HG03558 (cell line): ENCODE measurements around the gene SLC25A2.
"Not testable (repeated sequence)": the region's sequence is repeated elsewhere in the genome, so short reads cannot be mapped to it uniquely, and the experiment has no call there.

ENCODE experiments used
- ATAC-seq: cut with Tn5 transposase; IDR thresholded peaks from one replicate; pipeline ENCODE4 v1.9.1; 2021; ENCODE audit warnings: moderate number of reproducible peaks; ENCODE audit not compliant: unreplicated experiment; ENCODE audit errors: extremely low read depth

The SLC25A2 gene

GRCh38 chr5:141303756-141304155 lies at the start of gene SLC25A2:
Gene SLC25A2, minus strand, starts transcription at chr5:141304049. Its CDS starts 184 bp downstream, at chr5:141303865.
- no peak for ATAC-seq

DNA sequence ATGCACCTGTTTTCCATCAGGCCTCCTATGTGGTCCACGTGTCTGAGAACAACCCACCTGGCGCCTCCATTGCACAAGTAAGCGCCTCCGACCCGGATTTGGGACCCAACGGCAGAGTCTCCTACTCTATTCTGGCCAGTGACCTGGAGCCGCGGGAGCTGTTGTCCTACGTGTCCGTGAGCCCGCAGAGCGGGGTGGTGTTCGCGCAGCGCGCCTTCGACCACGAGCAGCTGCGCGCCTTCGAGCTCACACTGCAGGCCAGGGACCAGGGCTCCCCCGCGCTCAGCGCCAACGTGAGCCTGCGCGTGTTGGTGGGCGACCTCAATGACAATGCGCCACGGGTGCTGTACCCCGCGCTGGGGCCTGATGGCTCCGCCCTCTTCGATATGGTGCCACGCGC lies 47.7 kb upstream of the SLC25A2 start:
- ATAC-seq, result no peak

GRCh38 chr5:141349917-141350619 lies 46.2 kb upstream of the SLC25A2 start, which contains the start of gene PCDHGB1:
Gene PCDHGB1, plus strand, starts transcription at chr5:141350099. Its CDS starts 162 bp downstream, at chr5:141350261.
- no peak for ATAC-seq

- ATAC-seq, result not testable (repeated sequence)
Measured at GRCh38 chr5:141346017-141346416, 42.2 kb upstream of the SLC25A2 start.

DNA sequence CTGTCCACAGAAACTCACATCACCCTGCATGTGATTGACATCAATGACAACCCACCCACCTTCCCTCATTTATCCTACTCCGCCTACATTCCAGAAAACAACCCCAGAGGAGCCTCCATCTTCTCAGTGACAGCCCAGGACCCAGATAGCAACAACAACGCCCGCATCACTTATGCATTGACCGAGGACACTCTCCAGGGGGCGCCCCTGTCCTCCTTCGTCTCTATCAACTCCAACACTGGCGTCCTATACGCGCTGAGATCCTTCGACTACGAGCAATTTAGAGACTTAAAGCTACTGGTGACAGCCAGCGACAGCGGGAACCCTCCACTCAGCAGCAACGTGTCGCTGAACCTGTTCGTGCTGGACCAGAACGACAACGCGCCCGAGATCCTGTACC lies 41.5 kb upstream of the SLC25A2 start:
- no peak for ATAC-seq

- ATAC-seq, result no peak
Measured at GRCh38 chr5:141343953-141344463, 40.2 kb upstream of the SLC25A2 start.

DNA sequence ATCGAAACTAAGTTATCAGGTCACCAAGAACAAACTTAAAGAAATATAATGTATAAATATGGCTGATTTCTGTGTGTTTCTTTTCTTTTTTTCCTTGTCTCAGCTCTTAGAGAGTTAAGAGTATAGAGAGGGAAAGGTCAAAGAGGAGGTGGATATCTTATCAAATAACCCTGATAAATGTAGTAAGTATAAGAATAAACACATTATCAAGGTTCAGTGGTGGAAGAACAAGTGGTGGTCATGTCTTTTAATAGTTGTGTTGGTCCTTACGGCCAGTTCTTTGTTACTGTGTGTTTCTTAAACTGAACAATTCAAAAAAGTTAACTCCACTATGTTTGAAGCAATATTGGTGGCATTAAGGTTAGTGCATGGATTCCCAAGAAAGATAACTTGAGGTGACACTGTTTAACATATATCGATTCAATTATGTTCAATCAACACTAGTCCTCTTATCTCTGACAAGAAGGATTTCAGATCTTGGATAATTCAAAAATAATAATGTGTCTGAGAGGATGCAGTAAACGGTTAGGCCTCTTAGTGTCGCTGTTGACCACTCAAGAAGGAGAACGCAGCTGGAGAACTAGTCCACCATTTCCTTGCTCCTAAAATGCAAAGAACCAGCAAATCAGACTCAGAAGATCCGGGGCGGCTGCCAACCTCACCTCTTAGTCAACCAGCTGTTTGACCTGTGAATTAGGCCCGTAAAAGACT lies 39.5 kb upstream of the SLC25A2 start, which contains the start of gene PCDHGA3:
Gene PCDHGA3 (plus strand): TSS at position 588 of the 711 bp plus-strand sequence. CDS start 205 bp downstream, outside the sequence.
- no peak for ATAC-seq

- ATAC-seq, result no peak
Measured at GRCh38 chr5:141342773-141343172, 38.9 kb upstream of the SLC25A2 start.

DNA sequence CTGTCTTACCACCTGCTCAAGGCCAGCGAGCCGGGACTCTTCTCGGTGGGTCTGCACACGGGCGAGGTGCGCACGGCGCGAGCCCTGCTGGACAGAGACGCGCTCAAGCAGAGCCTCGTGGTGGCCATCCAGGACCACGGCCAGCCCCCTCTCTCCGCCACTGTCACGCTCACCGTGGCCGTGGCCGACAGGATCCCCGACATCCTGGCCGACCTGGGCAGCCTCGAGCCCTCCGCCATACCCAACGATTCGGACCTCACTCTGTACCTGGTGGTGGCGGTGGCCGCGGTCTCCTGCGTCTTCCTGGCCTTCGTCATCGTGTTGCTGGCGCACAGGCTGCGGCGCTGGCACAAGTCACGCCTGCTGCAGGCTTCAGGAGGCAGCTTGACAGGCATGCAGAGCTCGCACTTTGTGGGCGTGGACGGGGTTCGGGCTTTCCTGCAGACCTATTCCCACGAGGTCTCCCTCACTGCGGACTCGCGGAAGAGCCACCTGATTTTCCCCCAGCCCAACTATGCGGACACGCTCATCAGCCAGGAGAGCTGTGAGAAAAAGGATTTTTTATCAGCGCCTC lies 37.0 kb upstream of the SLC25A2 start:
- ATAC-seq, result not testable (repeated sequence)

- no peak for ATAC-seq
Measured at GRCh38 chr5:141338538-141339306, 34.9 kb upstream of the SLC25A2 start, which contains the start of gene PCDHGA2. Gene PCDHGA2, plus strand, starts transcription at chr5:141338760.

GRCh38 chr5:141332571-141332970 lies 28.7 kb upstream of the SLC25A2 start:
- ATAC-seq, result not testable (repeated sequence)

GRCh38 chr5:141330299-141331080 lies 26.6 kb upstream of the SLC25A2 start, which contains the start of gene PCDHGA1:
Gene PCDHGA1, plus strand, starts transcription at chr5:141330514.
- ATAC-seq, result no peak

GRCh38 chr5:141328231-141328630 lies 24.4 kb upstream of the SLC25A2 start:
- ATAC-seq, result no peak

GRCh38 chr5:141326088-141326854 lies 22.4 kb upstream of the SLC25A2 start:
- ATAC-seq, result no peak

- no peak for ATAC-seq
Measured at GRCh38 chr5:141322261-141322660, 18.4 kb upstream of the SLC25A2 start.

- ATAC-seq, result peak; percentile 91
Measured at GRCh38 chr5:141320225-141321169, 16.6 kb upstream of the SLC25A2 start, which contains the start of gene TAF7. Gene TAF7, minus strand, starts transcription at chr5:141320784. Its CDS starts 740 bp downstream, at chr5:141320044.

DNA sequence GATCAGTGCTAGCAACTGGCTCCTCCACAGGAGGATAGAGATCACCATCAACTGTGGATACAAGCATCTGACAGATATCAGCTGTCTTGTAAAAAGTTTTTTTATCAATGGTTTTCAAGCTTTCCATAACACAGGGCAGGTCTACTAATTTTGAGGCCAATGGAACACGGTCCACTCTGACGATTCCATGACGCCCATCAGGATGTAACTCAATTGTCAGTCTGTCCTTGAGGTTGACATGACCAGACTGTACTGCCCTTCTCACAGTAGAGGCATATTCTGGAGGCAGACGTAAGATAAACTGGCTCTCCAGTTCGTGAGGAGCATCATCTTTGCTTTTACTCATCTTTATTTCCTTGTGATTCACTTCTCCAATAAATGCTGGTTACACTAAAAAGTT lies 15.8 kb upstream of the SLC25A2 start:
- ATAC-seq, result no peak
